Heart right ventricle (tissue), 16 donors: ENCODE measurements around the gene ARL8B. TPM values are rescaled to one million over a fixed set of nuclear protein-coding genes. Genes with fewer than 3 reads are reported as not detected.

Experiments
- ATAC-seq, 8 donors: fragments of 200-7000 bp; cut with Tn5 transposase; one replicate each; pipeline ENCODE4 v1.9.1; 2020; ENCODE audit warnings: mild to moderate bottlenecking in 8 of 8, moderate library complexity in 8 of 8, moderate number of reproducible peaks in 1 of 8
- DNase-seq, 2 donors: peaks; one replicate each; pipeline ENCODE4 v3.0.0-alpha.2; 2020
- H3K27ac ChIP-seq, 10 donors: fragments of 200-600 bp; sonication (generic) in 2 of 10; one replicate each; pipeline versions ENCODE4 v1.5.0 to v1.8.0; 2020 to 2022; ENCODE audit warnings: mild to moderate bottlenecking in 3 of 10
- H3K27me3 ChIP-seq, 7 donors: fragments of 200-600 bp; one replicate each; pipeline ENCODE4 v1.8.0; 2021 to 2022; ENCODE audit warnings: mild to moderate bottlenecking in 2 of 7
- H3K36me3 ChIP-seq, 9 donors: fragments of 200-600 bp; sonication (generic) in 1 of 9; one replicate each; pipeline versions ENCODE4 v1.5.0 to v1.8.0; 2020 to 2022; ENCODE audit warnings: mild to moderate bottlenecking in 2 of 9
- H3K4me1 ChIP-seq, 9 donors: fragments of 200-600 bp; sonication (generic) in 1 of 9; one replicate each; pipeline versions ENCODE4 v1.5.0 to v1.8.0; 2020 to 2022; ENCODE audit warnings: mild to moderate bottlenecking in 4 of 9
- H3K4me3 ChIP-seq, 10 donors: fragments of 200-600 bp; sonication (generic) in 2 of 10; one replicate each; pipeline versions ENCODE4 v1.5.0 to v1.8.0; 2020 to 2022; ENCODE audit warnings: mild to moderate bottlenecking in 7 of 10, moderate library complexity in 2 of 10
- H3K9me3 ChIP-seq, 11 donors: fragments of 200-600 bp in 10 of 11; sonication (generic) in 2 of 11; one replicate each; pipeline versions ENCODE4 v1.5.0 to v1.8.0; 2013 to 2022; ENCODE audit warnings: mild to moderate bottlenecking in 2 of 11, control low read depth in 1 of 11, moderate library complexity in 1 of 11
- WGBS, 2 donors: extraction: QIAGEN DNeasy Blood & Tissue Kit; methylation state at CpG; one replicate each; pipeline ENCODE4 v1.1.7; 2013; ENCODE audit warnings: inconsistent platforms in 1 of 2; 5-methylcytosine and 5-hydroxymethylcytosine counted together
- intact Hi-C, 10 donors: fragments of 100-400 bp; cut with DNase I; formaldehyde crosslinking; loops; one replicate each; pipeline versions ENCODE4 v1.11.1 to v1.14.2; 2022
- polyA plus RNA-seq, 2 donors: library from polyadenylated mRNA; stranded (reverse); fragments of 200-250 nt; gene quantifications; one replicate each; pipeline ENCODE4 v1.2.3, GENCODE V29; 2013
- total RNA-seq, 10 donors: library from RNA; stranded (reverse); fragmentation: NEBNext Ultra II Directional in 3 of 10; extraction: Animal tissue kit (Norgen Biotek cat#: 25700) in 3 of 10; gene quantifications; one replicate each; pipeline versions ENCODE4 v1.2.1 to v1.2.4, GENCODE V29; 2021 to 2023
- TF ChIP-seq, protein P1 (sequence below), 9 donors: fragments of 200-600 bp; sonication (generic) in 2 of 9; IDR thresholded peaks; one replicate each; pipeline versions ENCODE4 v1.5.0 to v1.8.0; 2021 to 2022; ENCODE audit warnings: antibody characterized with exemption in 9 of 9, mild to moderate bottlenecking in 5 of 9, moderate library complexity in 1 of 9
- donor health status: Arrhythmogenic right ventricular cardiomyopathy.
- donor health status: ischemic (EF 13 %, LVEDD 7.1; RV severe dilation, severe dysfunction).
- donor health status: healthy with polysubstance abuse.
- donor health status: DM: no; HTN: yes; CAD: no.
- donor health status: DM: no; HTN: no; CAD: no.
- donor health status: ischemic (EF 25% LVEDD 6.9; RV normal size, moderate dysfunction).
- donor health status: ischemic (EF 25% LVEDD 5.7; RV mildly dilated, moderate dysfunction).
- donor health status: healthy.
- donor health status: DM: yes; HTN: yes; CAD: no.
- donor health status: Ischemic cardiomyopathy.
- donor health status: ischemic (EF 35%, LVEDD 5.7; RV mildly dilated, moderate dysfunction).
- donor health status: nonischemic (EF 11% LVEDD 7.7; RV severe dilation, severe dysfunction).
- donor health status: DM: yes; HTN: yes; CAD: no.
- donor health status: PGD.
- donor health status: ischemic (EF 29% LVEDD 5.4; RV normal size, mild dysfunction).
- donor health status: nonischemic (EF 23%, LVEDD 6.1; RV moderate dilation, normal function).

The ARL8B gene
- total and polyA plus RNA-seq, 12 donors = 31.7 to 74.1 (median 65.3) TPM

GRCh38 chr3:5205165-5205941 is 83.3 kb downstream of the ARL8B start:
- Histone ChIP-seq H3K27me3 (no peaks in the 10 kb centered on the region), H3K36me3 (peaks cover 13 to 100% (median 65%) of the 10 kb centered on the region in 9 donors), H3K9me3 (no peaks in the 10 kb centered on the region), H3K4me1 (peaks cover 0 to 2% (median 0%) of the 10 kb centered on the region in 9 donors), H3K27ac (no peak overlapping the region), H3K4me3 (no peak overlapping the region)
- 80 to 91% methylated on average over 7 of the region's 7 CpGs for WGBS, 2 donors
- intact Hi-C loops = no loop called here
- no peak for ATAC-seq
- TF ChIP-seq, protein P1, sequence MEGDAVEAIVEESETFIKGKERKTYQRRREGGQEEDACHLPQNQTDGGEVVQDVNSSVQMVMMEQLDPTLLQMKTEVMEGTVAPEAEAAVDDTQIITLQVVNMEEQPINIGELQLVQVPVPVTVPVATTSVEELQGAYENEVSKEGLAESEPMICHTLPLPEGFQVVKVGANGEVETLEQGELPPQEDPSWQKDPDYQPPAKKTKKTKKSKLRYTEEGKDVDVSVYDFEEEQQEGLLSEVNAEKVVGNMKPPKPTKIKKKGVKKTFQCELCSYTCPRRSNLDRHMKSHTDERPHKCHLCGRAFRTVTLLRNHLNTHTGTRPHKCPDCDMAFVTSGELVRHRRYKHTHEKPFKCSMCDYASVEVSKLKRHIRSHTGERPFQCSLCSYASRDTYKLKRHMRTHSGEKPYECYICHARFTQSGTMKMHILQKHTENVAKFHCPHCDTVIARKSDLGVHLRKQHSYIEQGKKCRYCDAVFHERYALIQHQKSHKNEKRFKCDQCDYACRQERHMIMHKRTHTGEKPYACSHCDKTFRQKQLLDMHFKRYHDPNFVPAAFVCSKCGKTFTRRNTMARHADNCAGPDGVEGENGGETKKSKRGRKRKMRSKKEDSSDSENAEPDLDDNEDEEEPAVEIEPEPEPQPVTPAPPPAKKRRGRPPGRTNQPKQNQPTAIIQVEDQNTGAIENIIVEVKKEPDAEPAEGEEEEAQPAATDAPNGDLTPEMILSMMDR (IDR thresholded peaks at IDR 0.05) = no peak
- no peak for DNase-seq

DNA sequence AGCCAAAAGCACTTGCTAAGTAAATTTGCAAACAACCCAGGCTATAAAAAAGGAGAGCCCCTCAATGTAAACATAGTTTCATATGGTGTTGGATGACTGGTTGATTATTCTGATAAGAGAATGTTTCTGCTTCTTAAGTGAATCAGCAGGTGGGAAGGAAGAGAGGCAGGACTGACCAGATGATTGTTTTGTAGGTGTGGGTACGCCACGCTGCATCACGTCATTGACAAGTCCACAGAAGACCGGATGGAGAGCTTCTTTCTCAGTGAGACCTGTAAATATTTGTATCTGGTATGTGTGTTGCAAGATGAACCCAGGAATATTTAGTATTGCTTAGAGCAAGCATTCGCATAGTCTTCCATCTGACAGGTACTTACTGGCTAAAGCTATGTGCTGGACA is 88.8 kb downstream of the ARL8B start:
- WGBS, 2 donors = 97 to 98% methylated on average over 5 of the region's 5 CpGs
- H3K27ac ChIP-seq = no peak overlapping the region

DNA sequence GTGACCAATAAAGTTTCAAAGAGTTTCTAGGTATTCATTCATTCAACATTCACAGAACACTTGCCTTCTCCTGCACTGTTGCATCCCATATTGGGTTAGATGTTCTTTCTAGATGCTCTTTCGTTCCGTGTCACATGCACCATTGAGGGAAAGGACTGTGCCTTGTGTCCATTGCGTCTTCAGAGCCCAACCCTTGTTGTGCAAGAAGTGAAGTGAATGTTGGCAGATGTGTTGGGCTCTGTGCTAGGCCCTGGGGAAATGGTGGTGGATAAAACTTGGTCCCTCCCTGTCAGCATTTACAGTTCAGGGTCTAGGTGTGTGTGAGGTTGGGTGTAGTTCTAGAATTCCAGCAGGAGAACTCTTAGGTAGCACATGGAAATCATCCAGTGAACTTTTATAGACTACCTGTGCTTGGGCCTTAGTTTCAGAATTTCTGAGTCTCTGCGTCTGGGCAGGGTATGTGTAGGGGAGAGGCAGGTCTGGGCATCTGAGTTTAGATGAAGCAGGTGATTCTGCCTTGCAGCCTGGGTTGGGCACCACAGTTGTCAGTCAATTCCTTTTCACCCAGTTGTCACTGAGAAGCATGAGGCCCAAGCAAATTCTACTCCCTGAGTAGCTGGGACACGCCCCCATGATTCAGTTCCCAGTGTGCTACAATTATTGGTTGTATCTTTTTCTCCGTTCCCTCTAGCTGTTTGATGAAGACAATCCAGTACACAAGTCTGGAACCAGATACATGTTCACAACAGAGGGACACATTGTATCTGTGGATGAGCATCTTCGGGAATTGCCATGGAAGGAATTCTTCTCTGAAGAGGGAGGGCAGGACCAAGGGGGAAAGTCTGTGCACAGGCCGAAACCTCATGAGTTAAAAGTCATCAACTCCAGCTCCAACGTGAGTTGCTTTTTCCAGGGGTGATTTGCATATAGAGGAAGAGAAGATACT is 90.8 kb downstream of the ARL8B start:
- intact Hi-C loops = no loop called here
- H3K4me1 ChIP-seq = no peaks in the 10 kb centered on the region
- no peak for ATAC-seq
- DNase-seq = no peak
- H3K4me3 ChIP-seq = no peak overlapping the region
- H3K27me3 ChIP-seq = no peaks in the 10 kb centered on the region
- no peaks in the 10 kb centered on the region for H3K9me3 ChIP-seq
- peaks cover 4 to 100% (median 75%) of the 10 kb centered on the region in 9 donors for H3K36me3 ChIP-seq
- 85% methylated on average over 9 of the region's 9 CpGs for WGBS, 2 donors
- TF ChIP-seq, protein P1 (IDR thresholded peaks at IDR 0.05) = no peak
- no peak overlapping the region for H3K27ac ChIP-seq

More for the DNA sequence above, 88.8 kb downstream of the ARL8B start:
- intact Hi-C loops = no loop called here
- DNase-seq (no peak), ATAC-seq (no peak)
- TF ChIP-seq, protein P1 (IDR thresholded peaks at IDR 0.05) = no peak
- Histone ChIP-seq H3K4me3 (no peak overlapping the region), H3K27me3 (no peaks in the 10 kb centered on the region), H3K36me3 (peaks cover 10 to 100% (median 80%) of the 10 kb centered on the region in 9 donors), H3K9me3 (no peaks in the 10 kb centered on the region), H3K4me1 (no peaks in the 10 kb centered on the region)

- Histone ChIP-seq H3K4me1 (peaks cover 0 to 5% (median 0%) of the 10 kb centered on the region in 9 donors), H3K36me3 (peaks cover 4 to 100% (median 72%) of the 10 kb centered on the region in 9 donors), H3K4me3 (no peak overlapping the region), H3K27ac (no peak overlapping the region), H3K9me3 (no peaks in the 10 kb centered on the region), H3K27me3 (no peaks in the 10 kb centered on the region)
- DNase-seq (no peak), ATAC-seq (no peak)
- 66 to 69% methylated on average over 7 of the region's 7 CpGs for WGBS, 2 donors
- TF ChIP-seq, protein P1 (IDR thresholded peaks at IDR 0.05) = no peak
- intact Hi-C loops = no loop called here
Measured at GRCh38 chr3:5213574-5213966, 91.5 kb downstream of the ARL8B start.
